ENCODE data around the gene CCDC3. TPM values are rescaled to one million over a fixed set of nuclear protein-coding genes. Genes with fewer than 3 reads are reported as not detected.
"Not testable (repeated sequence)": the region's sequence is repeated elsewhere in the genome, so short reads cannot be mapped to it uniquely, and the experiment has no call there.

CCDC3 gene
- total RNA-seq, 1 donor from 2014 or later = 1.1 TPM

GRCh38 chr10:12985347-12985746, 16.2 kb downstream of the CCDC3 start:
- Mint-ChIP-seq H3K36me3 (ENCODE audit: insufficient read depth) (no peaks in the 10 kb centered on the region), H3K4me1 (ENCODE audit: low read depth) (no peaks in the 10 kb centered on the region), H3K4me3 (ENCODE audit: low read depth) (no peak overlapping the region), H3K27ac (no peak overlapping the region), H3K27me3 (peaks cover under 1% of the 10 kb centered on the region), H3K9me3 (ENCODE audit: low read depth) (peaks cover 13% of the 10 kb centered on the region)
- no peak for DNase-seq (ENCODE audit: low spot score, unreplicated experiment)
- TF ChIP-seq CTCF (IDR thresholded peaks at IDR 0.05; ENCODE audit: unreplicated experiment) = no peak

- Mint-ChIP-seq H3K27ac (no peak overlapping the region), H3K27me3 (peaks cover 6% of the 10 kb centered on the region), H3K4me3 (ENCODE audit: low read depth) (no peak overlapping the region), H3K4me1 (ENCODE audit: low read depth) (peaks cover 2% of the 10 kb centered on the region), H3K36me3 (ENCODE audit: insufficient read depth) (no peaks in the 10 kb centered on the region), H3K9me3 (ENCODE audit: low read depth) (peaks cover 13% of the 10 kb centered on the region)
- TF ChIP-seq CTCF (IDR thresholded peaks at IDR 0.05; ENCODE audit: unreplicated experiment) = no peak
- DNase-seq (ENCODE audit: low spot score, unreplicated experiment) = no peak
Observed at GRCh38 chr10:12984165-12984747, 17.3 kb downstream of the CCDC3 start.

- H3K4me1 Mint-ChIP-seq (ENCODE audit: low read depth); H3K4me3 Mint-ChIP-seq (ENCODE audit: low read depth); H3K27ac Mint-ChIP-seq; H3K36me3 Mint-ChIP-seq (ENCODE audit: insufficient read depth); DNase-seq (ENCODE audit: low spot score, unreplicated experiment): not testable (repeated sequence)
- H3K27me3 Mint-ChIP-seq = peaks cover 12% of the 10 kb centered on the region
- H3K9me3 Mint-ChIP-seq (ENCODE audit: low read depth) = peaks cover 13% of the 10 kb centered on the region
Observed at GRCh38 chr10:12983568-12983967, 17.9 kb downstream of the CCDC3 start.

GRCh38 chr10:12981570-12981969, 19.9 kb downstream of the CCDC3 start:
- TF ChIP-seq CTCF (IDR thresholded peaks at IDR 0.05; ENCODE audit: unreplicated experiment) = no peak
- Mint-ChIP-seq H3K27me3 (peaks cover 21% of the 10 kb centered on the region), H3K27ac (no peak overlapping the region), H3K4me1 (ENCODE audit: low read depth) (peaks cover 3% of the 10 kb centered on the region), H3K36me3 (ENCODE audit: insufficient read depth) (no peaks in the 10 kb centered on the region), H3K9me3 (ENCODE audit: low read depth) (peaks cover 13% of the 10 kb centered on the region), H3K4me3 (ENCODE audit: low read depth) (no peak overlapping the region)
- no peak for DNase-seq (ENCODE audit: low spot score, unreplicated experiment)

- Mint-ChIP-seq H3K4me3 (ENCODE audit: low read depth) (no peak overlapping the region), H3K36me3 (ENCODE audit: insufficient read depth) (no peaks in the 10 kb centered on the region), H3K9me3 (ENCODE audit: low read depth) (peaks cover 13% of the 10 kb centered on the region), H3K4me1 (ENCODE audit: low read depth) (peaks cover 3% of the 10 kb centered on the region), H3K27ac (no peak overlapping the region), H3K27me3 (peaks cover 23% of the 10 kb centered on the region)
- DNase-seq (ENCODE audit: low spot score, unreplicated experiment) = no peak
- TF ChIP-seq CTCF (IDR thresholded peaks at IDR 0.05; ENCODE audit: unreplicated experiment) = no peak
Observed at GRCh38 chr10:12980713-12981306, 20.7 kb downstream of the CCDC3 start.

GRCh38 chr10:12980102-12980661, 21.3 kb downstream of the CCDC3 start:
- Mint-ChIP-seq H3K27me3 (peaks cover 25% of the 10 kb centered on the region), H3K9me3 (ENCODE audit: low read depth) (peaks cover 9% of the 10 kb centered on the region), H3K36me3 (ENCODE audit: insufficient read depth) (no peaks in the 10 kb centered on the region), H3K27ac (no peak overlapping the region), H3K4me1 (ENCODE audit: low read depth) (peaks cover 3% of the 10 kb centered on the region), H3K4me3 (ENCODE audit: low read depth) (no peak overlapping the region)
- DNase-seq (ENCODE audit: low spot score, unreplicated experiment) = no peak
- TF ChIP-seq CTCF (IDR thresholded peaks at IDR 0.05; ENCODE audit: unreplicated experiment) = no peak
